HepG2 (cell line): Measurements from ENCODE around the gene ZNF280A.

ENCODE experiments used
- CTCF ChIP-seq: sonication (generic); formaldehyde crosslinking; IDR thresholded peaks from 2 replicates; pipeline ENCODE4 v1.5.0; 2020; ENCODE audit warnings: mild to moderate bottlenecking, missing genetic modification reagents, moderate library complexity
- EP300 ChIP-seq, 3 experiments: sonication (generic) in 1 of 3; formaldehyde crosslinking in 1 of 3; IDR thresholded peaks; 2 replicates each; pipeline versions ENCODE4 v1.5.1 to v1.6.1; 2011 to 2020; ENCODE audit warnings: low read depth in 2 of 3, low read length in 2 of 3, borderline replicate concordance in 1 of 3, improper control_type of control experiment in 1 of 3, mild to moderate bottlenecking in 1 of 3, missing genetic modification reagents in 1 of 3, moderate library complexity in 1 of 3
- EZH2 ChIP-seq: conservative IDR thresholded peaks from 2 replicates; pipeline ENCODE4 v1.6.1; 2012; ENCODE audit warnings: mild to moderate bottlenecking, low read depth, low read length, moderate library complexity
- JUNB ChIP-seq: sonication (generic); formaldehyde crosslinking; IDR thresholded peaks from 2 replicates; pipeline ENCODE4 v1.8.0; 2022; ENCODE audit warnings: missing genetic modification reagents, mild to moderate bottlenecking, borderline replicate concordance
- NBN ChIP-seq: fragments of 450-650 bp; conservative IDR thresholded peaks from 2 replicates; pipeline ENCODE4 v1.6.1; 2017
- TCF12 ChIP-seq, 2 experiments: fragments of 450-650 bp in 1 of 2; sonication (generic) in 1 of 2; formaldehyde crosslinking in 1 of 2; IDR thresholded peaks; 2 replicates each; pipeline versions ENCODE4 v1.6.1 to v1.8.0; 2017 to 2022; ENCODE audit warnings: antibody characterized with exemption in 1 of 2, mild to moderate bottlenecking in 1 of 2, missing genetic modification reagents in 1 of 2, moderate library complexity in 1 of 2
- TEAD2 ChIP-seq: sonication (generic); formaldehyde crosslinking; IDR thresholded peaks from 2 replicates; pipeline ENCODE4 v1.9.0; 2021; ENCODE audit warnings: missing genetic modification reagents
- ZFP1 ChIP-seq: IDR thresholded peaks from 2 replicates; pipeline ENCODE4 v1.6.1; 2016
- ZNF703 ChIP-seq: sonication (generic); formaldehyde crosslinking; IDR thresholded peaks from 2 replicates; pipeline ENCODE4 v1.5.1; 2020; ENCODE audit warnings: missing genetic modification reagents, mild to moderate bottlenecking, moderate library complexity, borderline replicate concordance
- TF ChIP-seq, protein P1 (sequence below): sonication (generic); formaldehyde crosslinking; IDR thresholded peaks from 2 replicates; pipeline ENCODE4 v1.8.0; 2022; ENCODE audit warnings: mild to moderate bottlenecking, missing genetic modification reagents; ENCODE audit not compliant: insufficient replicate concordance

- TF ChIP-seq ZFP1 (CRISPR knock-in tag) (no peak), JUNB (CRISPR knock-in tag) (no peak), CTCF (CRISPR knock-in tag) (no peak), EP300 (IDR thresholded peaks at IDR 0.05; ENCODE audit: low read depth in 2 of 2, low read length in 2 of 2) (no peak), EP300 (CRISPR knock-in tag; IDR thresholded peaks at IDR 0.05; ENCODE audit: borderline replicate concordance) (no peak), NBN (no peak), TEAD2 (no peak), EZH2 (no peak), ZNF703 (CRISPR knock-in tag) (no peak), TCF12 (IDR thresholded peaks at IDR 0.05) (no peak), TCF12 (CRISPR knock-in tag; IDR thresholded peaks at IDR 0.05) (no peak)
- TF ChIP-seq, protein P1, sequence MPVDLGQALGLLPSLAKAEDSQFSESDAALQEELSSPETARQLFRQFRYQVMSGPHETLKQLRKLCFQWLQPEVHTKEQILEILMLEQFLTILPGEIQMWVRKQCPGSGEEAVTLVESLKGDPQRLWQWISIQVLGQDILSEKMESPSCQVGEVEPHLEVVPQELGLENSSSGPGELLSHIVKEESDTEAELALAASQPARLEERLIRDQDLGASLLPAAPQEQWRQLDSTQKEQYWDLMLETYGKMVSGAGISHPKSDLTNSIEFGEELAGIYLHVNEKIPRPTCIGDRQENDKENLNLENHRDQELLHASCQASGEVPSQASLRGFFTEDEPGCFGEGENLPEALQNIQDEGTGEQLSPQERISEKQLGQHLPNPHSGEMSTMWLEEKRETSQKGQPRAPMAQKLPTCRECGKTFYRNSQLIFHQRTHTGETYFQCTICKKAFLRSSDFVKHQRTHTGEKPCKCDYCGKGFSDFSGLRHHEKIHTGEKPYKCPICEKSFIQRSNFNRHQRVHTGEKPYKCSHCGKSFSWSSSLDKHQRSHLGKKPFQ: no peak
Measured at GRCh38 chr22:22507743-22508273, 12.3 kb downstream of the ZNF280A start.
